Measurements from ENCODE around the gene GLI3. TPM values are rescaled to one million over a fixed set of nuclear protein-coding genes. Genes with fewer than 3 reads are reported as not detected.

Gene GLI3
- polyA plus RNA-seq, 1 of the 3 experiments (the other 2 are of a cell fraction), result 0.08 TPM

DNA sequence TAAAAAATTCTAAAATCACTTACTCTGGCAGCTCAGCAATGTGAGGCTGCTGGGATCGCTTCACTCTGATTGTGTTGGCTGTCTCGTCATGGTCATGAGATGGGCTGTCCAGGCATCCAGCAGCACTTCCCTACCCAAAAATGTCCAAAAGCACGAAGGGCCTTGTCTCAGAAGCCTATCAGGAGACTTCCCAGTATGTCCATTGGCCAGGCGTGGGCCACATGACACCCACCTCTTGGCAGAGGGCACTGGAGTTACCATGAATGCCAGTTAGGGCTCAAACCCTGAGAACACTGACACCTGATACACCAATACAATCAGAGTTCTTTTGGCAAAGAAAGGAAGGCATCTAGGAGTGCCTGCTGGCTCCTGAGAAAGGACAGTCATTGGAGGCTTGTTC lies 27.0 kb upstream of the GLI3 start (continued):
- TF ChIP-seq RAD21 (IDR thresholded peaks at IDR 0.05; ENCODE audit: low read length) (no peak), EP300 (IDR thresholded peaks at IDR 0.05; ENCODE audit: borderline replicate concordance in 1 of 2, low read depth in 1 of 2, low read length in 1 of 2) (no peak), RXRA (IDR thresholded peaks at IDR 0.05; ENCODE audit: borderline replicate concordance, low read depth) (no peak), TEAD4 (IDR thresholded peaks at IDR 0.05; ENCODE audit: borderline replicate concordance, insufficient read depth) (no peak), FOXJ3 (CRISPR knock-in tag; IDR thresholded peaks at IDR 0.05) (no peak)
- TF ChIP-seq, protein P1, sequence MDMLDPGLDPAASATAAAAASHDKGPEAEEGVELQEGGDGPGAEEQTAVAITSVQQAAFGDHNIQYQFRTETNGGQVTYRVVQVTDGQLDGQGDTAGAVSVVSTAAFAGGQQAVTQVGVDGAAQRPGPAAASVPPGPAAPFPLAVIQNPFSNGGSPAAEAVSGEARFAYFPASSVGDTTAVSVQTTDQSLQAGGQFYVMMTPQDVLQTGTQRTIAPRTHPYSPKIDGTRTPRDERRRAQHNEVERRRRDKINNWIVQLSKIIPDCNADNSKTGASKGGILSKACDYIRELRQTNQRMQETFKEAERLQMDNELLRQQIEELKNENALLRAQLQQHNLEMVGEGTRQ (IDR thresholded peaks at IDR 0.05; ENCODE audit: borderline replicate concordance, low read depth, low read length), result no peak

DNA sequence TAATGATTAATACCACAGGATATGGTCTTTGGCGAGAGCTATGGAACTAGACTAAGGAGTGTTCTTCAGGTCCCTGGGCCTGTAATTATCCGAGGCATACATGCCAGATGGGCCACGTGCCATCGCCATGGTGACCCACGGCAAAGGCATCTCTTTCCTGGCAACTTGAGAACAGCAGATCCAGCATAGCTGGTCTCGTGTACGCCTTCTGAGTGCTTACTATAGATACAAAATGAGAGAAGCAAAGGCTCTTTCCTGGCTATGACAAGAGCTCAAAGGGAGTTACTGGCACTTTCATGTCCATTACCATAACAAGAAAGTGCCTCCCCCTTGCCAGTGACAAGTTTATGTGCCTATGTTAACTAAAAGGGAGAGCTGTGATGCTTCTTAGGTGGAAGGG lies 26.0 kb upstream of the GLI3 start:
- ChIA-PET CTCF (interaction anchor here (0.8 kb wide), 1 partner anchor 320 kb away, joined by 3 read pairs; no protein-coding TSS in a partner anchor), POLR2A (no interaction called here)
- Histone ChIP-seq H3K36me3 (replicated peaks in 1 of 2; ENCODE audit: control insufficient read depth in 1 of 2, insufficient read depth in 2 of 2, low read length in 1 of 2) (no peaks in the 10 kb centered on the region), H3F3A (replicated peaks; ENCODE audit: insufficient read depth) (no peaks in the 10 kb centered on the region), H3K4me2 (no peak overlapping the region), H3K79me2 (ENCODE audit: insufficient read depth) (no peaks in the 10 kb centered on the region), H3K9ac (no peak overlapping the region), H3K4me1 (ENCODE audit: control insufficient read depth in 1 of 2, insufficient read depth in 2 of 2, low read depth in 1 of 2, low read length in 1 of 2) (no peaks in the 10 kb centered on the region), H3K9me3 (no peaks in the 10 kb centered on the region), H2AFZ (ENCODE audit: low read depth) (no peak overlapping the region), H4K20me1 (ENCODE audit: insufficient read depth) (no peaks in the 10 kb centered on the region), H3K4me3 (ENCODE audit: low read depth in 2 of 2, low read length in 1 of 2) (no peak overlapping the region), H3K27me3 (ENCODE audit: insufficient read depth) (peaks cover 9% of the 10 kb centered on the region; the same call in 1 of the 2 replicates), H3K27ac (ENCODE audit: low read depth in 2 of 2, low read length in 1 of 2) (no peak overlapping the region), H3K9me2 (no peaks in the 10 kb centered on the region)
- DNase-seq, result no peak
- TF ChIP-seq ELF1 (IDR thresholded peaks at IDR 0.05) (no peak), NRF1 (IDR thresholded peaks at IDR 0.05; ENCODE audit: low read depth, low read length) (no peak), TAF1 (IDR thresholded peaks at IDR 0.05; ENCODE audit: borderline replicate concordance, low read depth, low read length) (no peak)
- TF ChIP-seq, protein P2, sequence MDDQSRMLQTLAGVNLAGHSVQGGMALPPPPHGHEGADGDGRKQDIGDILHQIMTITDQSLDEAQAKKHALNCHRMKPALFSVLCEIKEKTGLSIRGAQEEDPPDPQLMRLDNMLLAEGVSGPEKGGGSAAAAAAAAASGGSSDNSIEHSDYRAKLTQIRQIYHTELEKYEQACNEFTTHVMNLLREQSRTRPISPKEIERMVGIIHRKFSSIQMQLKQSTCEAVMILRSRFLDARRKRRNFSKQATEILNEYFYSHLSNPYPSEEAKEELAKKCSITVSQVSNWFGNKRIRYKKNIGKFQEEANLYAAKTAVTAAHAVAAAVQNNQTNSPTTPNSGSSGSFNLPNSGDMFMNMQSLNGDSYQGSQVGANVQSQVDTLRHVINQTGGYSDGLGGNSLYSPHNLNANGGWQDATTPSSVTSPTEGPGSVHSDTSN (IDR thresholded peaks at IDR 0.05), result no peak
- TF ChIP-seq, protein P3, sequence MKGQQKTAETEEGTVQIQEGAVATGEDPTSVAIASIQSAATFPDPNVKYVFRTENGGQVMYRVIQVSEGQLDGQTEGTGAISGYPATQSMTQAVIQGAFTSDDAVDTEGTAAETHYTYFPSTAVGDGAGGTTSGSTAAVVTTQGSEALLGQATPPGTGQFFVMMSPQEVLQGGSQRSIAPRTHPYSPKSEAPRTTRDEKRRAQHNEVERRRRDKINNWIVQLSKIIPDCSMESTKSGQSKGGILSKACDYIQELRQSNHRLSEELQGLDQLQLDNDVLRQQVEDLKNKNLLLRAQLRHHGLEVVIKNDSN (IDR thresholded peaks at IDR 0.05; ENCODE audit: borderline replicate concordance, low read depth), result peak; percentile 28; the same call in 1 of the 2 replicates
- TF ChIP-seq, protein P4, sequence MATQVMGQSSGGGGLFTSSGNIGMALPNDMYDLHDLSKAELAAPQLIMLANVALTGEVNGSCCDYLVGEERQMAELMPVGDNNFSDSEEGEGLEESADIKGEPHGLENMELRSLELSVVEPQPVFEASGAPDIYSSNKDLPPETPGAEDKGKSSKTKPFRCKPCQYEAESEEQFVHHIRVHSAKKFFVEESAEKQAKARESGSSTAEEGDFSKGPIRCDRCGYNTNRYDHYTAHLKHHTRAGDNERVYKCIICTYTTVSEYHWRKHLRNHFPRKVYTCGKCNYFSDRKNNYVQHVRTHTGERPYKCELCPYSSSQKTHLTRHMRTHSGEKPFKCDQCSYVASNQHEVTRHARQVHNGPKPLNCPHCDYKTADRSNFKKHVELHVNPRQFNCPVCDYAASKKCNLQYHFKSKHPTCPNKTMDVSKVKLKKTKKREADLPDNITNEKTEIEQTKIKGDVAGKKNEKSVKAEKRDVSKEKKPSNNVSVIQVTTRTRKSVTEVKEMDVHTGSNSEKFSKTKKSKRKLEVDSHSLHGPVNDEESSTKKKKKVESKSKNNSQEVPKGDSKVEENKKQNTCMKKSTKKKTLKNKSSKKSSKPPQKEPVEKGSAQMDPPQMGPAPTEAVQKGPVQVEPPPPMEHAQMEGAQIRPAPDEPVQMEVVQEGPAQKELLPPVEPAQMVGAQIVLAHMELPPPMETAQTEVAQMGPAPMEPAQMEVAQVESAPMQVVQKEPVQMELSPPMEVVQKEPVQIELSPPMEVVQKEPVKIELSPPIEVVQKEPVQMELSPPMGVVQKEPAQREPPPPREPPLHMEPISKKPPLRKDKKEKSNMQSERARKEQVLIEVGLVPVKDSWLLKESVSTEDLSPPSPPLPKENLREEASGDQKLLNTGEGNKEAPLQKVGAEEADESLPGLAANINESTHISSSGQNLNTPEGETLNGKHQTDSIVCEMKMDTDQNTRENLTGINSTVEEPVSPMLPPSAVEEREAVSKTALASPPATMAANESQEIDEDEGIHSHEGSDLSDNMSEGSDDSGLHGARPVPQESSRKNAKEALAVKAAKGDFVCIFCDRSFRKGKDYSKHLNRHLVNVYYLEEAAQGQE (IDR thresholded peaks at IDR 0.05; ENCODE audit: low read depth, low read length), result no peak
- TF ChIP-seq, protein P5, sequence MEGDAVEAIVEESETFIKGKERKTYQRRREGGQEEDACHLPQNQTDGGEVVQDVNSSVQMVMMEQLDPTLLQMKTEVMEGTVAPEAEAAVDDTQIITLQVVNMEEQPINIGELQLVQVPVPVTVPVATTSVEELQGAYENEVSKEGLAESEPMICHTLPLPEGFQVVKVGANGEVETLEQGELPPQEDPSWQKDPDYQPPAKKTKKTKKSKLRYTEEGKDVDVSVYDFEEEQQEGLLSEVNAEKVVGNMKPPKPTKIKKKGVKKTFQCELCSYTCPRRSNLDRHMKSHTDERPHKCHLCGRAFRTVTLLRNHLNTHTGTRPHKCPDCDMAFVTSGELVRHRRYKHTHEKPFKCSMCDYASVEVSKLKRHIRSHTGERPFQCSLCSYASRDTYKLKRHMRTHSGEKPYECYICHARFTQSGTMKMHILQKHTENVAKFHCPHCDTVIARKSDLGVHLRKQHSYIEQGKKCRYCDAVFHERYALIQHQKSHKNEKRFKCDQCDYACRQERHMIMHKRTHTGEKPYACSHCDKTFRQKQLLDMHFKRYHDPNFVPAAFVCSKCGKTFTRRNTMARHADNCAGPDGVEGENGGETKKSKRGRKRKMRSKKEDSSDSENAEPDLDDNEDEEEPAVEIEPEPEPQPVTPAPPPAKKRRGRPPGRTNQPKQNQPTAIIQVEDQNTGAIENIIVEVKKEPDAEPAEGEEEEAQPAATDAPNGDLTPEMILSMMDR (IDR thresholded peaks at IDR 0.05), result no peak
- TF ChIP-seq, protein P6, sequence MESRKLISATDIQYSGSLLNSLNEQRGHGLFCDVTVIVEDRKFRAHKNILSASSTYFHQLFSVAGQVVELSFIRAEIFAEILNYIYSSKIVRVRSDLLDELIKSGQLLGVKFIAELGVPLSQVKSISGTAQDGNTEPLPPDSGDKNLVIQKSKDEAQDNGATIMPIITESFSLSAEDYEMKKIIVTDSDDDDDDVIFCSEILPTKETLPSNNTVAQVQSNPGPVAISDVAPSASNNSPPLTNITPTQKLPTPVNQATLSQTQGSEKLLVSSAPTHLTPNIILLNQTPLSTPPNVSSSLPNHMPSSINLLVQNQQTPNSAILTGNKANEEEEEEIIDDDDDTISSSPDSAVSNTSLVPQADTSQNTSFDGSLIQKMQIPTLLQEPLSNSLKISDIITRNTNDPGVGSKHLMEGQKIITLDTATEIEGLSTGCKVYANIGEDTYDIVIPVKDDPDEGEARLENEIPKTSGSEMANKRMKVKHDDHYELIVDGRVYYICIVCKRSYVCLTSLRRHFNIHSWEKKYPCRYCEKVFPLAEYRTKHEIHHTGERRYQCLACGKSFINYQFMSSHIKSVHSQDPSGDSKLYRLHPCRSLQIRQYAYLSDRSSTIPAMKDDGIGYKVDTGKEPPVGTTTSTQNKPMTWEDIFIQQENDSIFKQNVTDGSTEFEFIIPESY (IDR thresholded peaks at IDR 0.05; ENCODE audit: borderline replicate concordance, low read depth), result no peak
- 3% methylated on average over 7 of the region's 7 CpGs for WGBS (ENCODE audit: low lambda C conversion rate)

Data from SK-N-SH (cell line).